K562 (cell line): ENCODE results near the gene ANKRD2. TPM values are rescaled to one million over a fixed set of nuclear protein-coding genes. Genes with fewer than 3 reads are reported as not detected.

Experiments used
- ATAC-seq: fragments of 200-7000 bp; cut with Tn5 transposase; 3 replicates; pipeline ENCODE4 v1.9.1; 2020; ENCODE audit warnings: moderate library complexity
- BruUV-seq: library from RNA; stranded (reverse); fragments of 400-500 nt; replicated peaks from 2 replicates; lab custom pipeline; 2021; lab: Mats Ljungman, UMichigan
- CTCF ChIA-PET: fragments of 300-600 bp; formaldehyde crosslinking; extraction: SDS; loops from one replicate; lab custom pipeline; 2021; ENCODE audit warnings: low intra/inter-chr PET ratio; lab: Yijun Ruan, JAX
- POLR2A ChIA-PET: fragments of 300-600, 350-650 bp; sonication (Branson Sonifier 250); formaldehyde crosslinking; extraction: SDS; loops from one replicate; lab custom pipeline; 2021; ENCODE audit warnings: antibody characterized with exemption, inconsistent platforms; lab: Yijun Ruan, JAX
- DNase-seq, 4 experiments: peaks; one replicate each; pipeline versions ENCODE4 v3.0.0 to v3.0.0-alpha.2; 2011 to 2018; ENCODE audit warnings: low spot score in 3 of 4, mixed read lengths in 3 of 4; ENCODE audit errors: extremely low read depth in 1 of 4
- FAIRE-seq: peaks from 2 replicates; lab custom pipeline; 2011; peaks lifted over from hg19 to GRCh38; lab: Jason Lieb, UNC
- H2AFZ ChIP-seq: 2 replicates; pipeline ENCODE4 v1.6.0; 2011; ENCODE audit warnings: low read depth, low read length, control low read depth, inconsistent platforms
- H3K27ac ChIP-seq: fragments of 200-600 bp; 3 replicates; pipeline ENCODE4 v1.8.0; 2011; ENCODE audit warnings: low read depth, mild to moderate bottlenecking, control low read depth, inconsistent platforms, low read length, moderate library complexity, mixed read lengths; ENCODE audit errors: extremely low read depth
- H3K27me3 ChIP-seq, 2 experiments: fragments of 300-600 bp in 1 of 2; 2 replicates in 1 of 2; 3 replicates in 1 of 2; pipeline versions ENCODE4 v1.6.0 to v1.8.0; 2011; ENCODE audit warnings: inconsistent platforms in 2 of 2, low read length in 2 of 2, mild to moderate bottlenecking in 1 of 2, mixed read lengths in 1 of 2, moderate library complexity in 1 of 2; ENCODE audit not compliant: control insufficient read depth in 2 of 2, insufficient read depth in 2 of 2
- H3K36me3 ChIP-seq: fragments of 300-600 bp; 3 replicates; pipeline ENCODE4 v1.8.0; 2011; ENCODE audit warnings: mild to moderate bottlenecking, low read length, inconsistent platforms; ENCODE audit not compliant: control insufficient read depth, insufficient read depth
- H3K4me1 ChIP-seq, 2 experiments: fragments of 200-600 bp in 1 of 2; replicated peaks in 1 of 2; 2 replicates in 1 of 2; 3 replicates in 1 of 2; pipeline versions ENCODE4 v1.5.1 to v1.8.0; 2011; ENCODE audit warnings: inconsistent platforms in 2 of 2, low read length in 2 of 2, mild to moderate bottlenecking in 1 of 2, mixed read lengths in 1 of 2, moderate library complexity in 1 of 2; ENCODE audit not compliant: control insufficient read depth in 2 of 2, insufficient read depth in 2 of 2
- H3K4me2 ChIP-seq: 2 replicates; pipeline ENCODE4 v1.6.1; 2011; ENCODE audit warnings: low read length, control low read depth, inconsistent platforms, mixed read lengths; ENCODE audit not compliant: insufficient read depth
- H3K4me3 ChIP-seq: fragments of 200-600 bp; sonication (generic), shearing (Covaris generic); 2 replicates; pipeline ENCODE4 v1.5.1; 2016; ENCODE audit warnings: control low read depth, inconsistent platforms
- H3K79me2 ChIP-seq: fragments of 200-600 bp; 3 replicates; pipeline ENCODE4 v1.8.0; 2011; ENCODE audit warnings: low read length, inconsistent platforms; ENCODE audit not compliant: control insufficient read depth, insufficient read depth
- H3K9ac ChIP-seq, 2 experiments: 2 replicates each; pipeline versions ENCODE4 v1.6.0 to v1.6.1; 2011; ENCODE audit warnings: low read depth in 2 of 2, low read length in 2 of 2, control low read depth in 1 of 2, inconsistent platforms in 1 of 2, mild to moderate bottlenecking in 1 of 2, mixed read lengths in 1 of 2; ENCODE audit not compliant: insufficient read depth in 1 of 2
- H3K9me1 ChIP-seq: one replicate; pipeline ENCODE4 v1.6.0; 2011; ENCODE audit warnings: inconsistent platforms, mild to moderate bottlenecking, low read length, moderate library complexity; ENCODE audit not compliant: control insufficient read depth, insufficient read depth
- H3K9me3 ChIP-seq: replicated peaks from 2 replicates; pipeline ENCODE4 v1.5.1; 2011; ENCODE audit warnings: low read depth, low read length, inconsistent platforms; ENCODE audit not compliant: control insufficient read depth, insufficient read depth
- H4K20me1 ChIP-seq: replicated peaks from 2 replicates; pipeline ENCODE4 v1.6.1; 2011; ENCODE audit warnings: low read length, inconsistent platforms, mixed read lengths; ENCODE audit not compliant: control insufficient read depth, insufficient read depth
- ARID1B ChIP-seq: fragments of 450-650 bp; IDR thresholded peaks from 2 replicates; pipeline ENCODE4 v1.6.1; 2016; ENCODE audit warnings: antibody characterized with exemption, mild to moderate bottlenecking, inconsistent platforms
- CBFA2T3 ChIP-seq: fragments of 450-650 bp; IDR thresholded peaks from 2 replicates; pipeline ENCODE4 v1.6.1; 2017
- MEIS2 ChIP-seq: fragments of 450-650 bp; IDR thresholded peaks from 2 replicates; pipeline ENCODE4 v1.6.1; 2014; ENCODE audit warnings: mild to moderate bottlenecking; ENCODE audit not compliant: partially characterized antibody
- NFIX ChIP-seq: fragments of 250-450 bp; sonication (Bioruptor Pico); IDR thresholded peaks from 2 replicates; pipeline ENCODE4 v1.4.0; 2020; ENCODE audit warnings: low read depth, mild to moderate bottlenecking, moderate library complexity
- PKNOX1 ChIP-seq: fragments of 450-650 bp; IDR thresholded peaks from 2 replicates; pipeline ENCODE4 v1.6.1; 2016
- SMARCA5 ChIP-seq: fragments of 450-650 bp; IDR thresholded peaks from 2 replicates; pipeline ENCODE4 v1.6.1; 2016
- SMARCC2 ChIP-seq: fragments of 450-650 bp; IDR thresholded peaks from 2 replicates; pipeline ENCODE4 v1.6.1; 2017; ENCODE audit warnings: antibody characterized with exemption, moderate library complexity, mild to moderate bottlenecking, low read depth
- SNIP1 ChIP-seq: fragments of 450-650 bp; IDR thresholded peaks from 2 replicates; pipeline ENCODE4 v1.7.1; 2017; ENCODE audit warnings: low read depth, mild to moderate bottlenecking
- TAL1 ChIP-seq: fragments of 450-650 bp; IDR thresholded peaks from 2 replicates; pipeline ENCODE4 v1.6.1; 2016; ENCODE audit warnings: mild to moderate bottlenecking
- ZNF436 ChIP-seq: fragments of 250-450, 450-650 bp; sonication (Bioruptor Pico); formaldehyde crosslinking; IDR thresholded peaks from 2 replicates; pipeline ENCODE4 v1.7.0; 2020; ENCODE audit warnings: mild to moderate bottlenecking
- WGBS: fragments of 100-300 bp; shearing (Covaris generic); methylation state at CpG from one replicate; pipeline ENCODE4 v1.1.6; 2016; ENCODE audit warnings: low coverage, mixed read lengths; ENCODE audit not compliant: insufficient coverage; ENCODE audit errors: missing lambda C conversion rate; 5-methylcytosine and 5-hydroxymethylcytosine counted together
- in situ Hi-C: fragments of 300-500 bp; cut with MboI; formaldehyde crosslinking; loops from 4 replicates; pipeline ENCODE4 v1.15.0; 2018; ENCODE audit warnings: inconsistent platforms, mixed read lengths
- intact Hi-C: fragments of 100-400 bp; cut with micrococcal nuclease; formaldehyde crosslinking; loops from 2 replicates; pipeline ENCODE4 v1.14.2; 2022
- polyA plus RNA-seq, 8 experiments: library from polyadenylated mRNA; depleted of rRNA in 4 of 8; stranded (reverse) in 5 of 8; unstranded in 3 of 8; fragments of >200 nt; fragmentation: Nextera tagmentation in 2 of 8; fragmentation: Illumina TruSeq in 1 of 8; extraction: Ambion mirVana in 2 of 8; extraction: Trizol in 1 of 8; gene quantifications; 2 replicates each; pipeline versions ENCODE4 v1.2.1 to v1.2.3, GENCODE V29; 2011 to 2014; ENCODE audit warnings: inconsistent platforms in 1 of 8, missing spikeins in 1 of 8
- total RNA-seq, 7 experiments: library from RNA; depleted of rRNA in 6 of 7; stranded (reverse); fragments of >200 nt in 6 of 7; fragmentation: Illumina TruSeq in 2 of 7; extraction: Trizol in 2 of 7; gene quantifications; 2 replicates each; pipeline versions ENCODE4 v1.2.1 to v1.2.3, GENCODE V29; 2011 to 2021; ENCODE audit warnings: low replicate concordance in 1 of 7

Gene ANKRD2
- total and polyA plus RNA-seq, 9 of the 15 experiments (the other 6 are each of a cell fraction or from before 2014, with no cell fraction given), result not detected

DNA sequence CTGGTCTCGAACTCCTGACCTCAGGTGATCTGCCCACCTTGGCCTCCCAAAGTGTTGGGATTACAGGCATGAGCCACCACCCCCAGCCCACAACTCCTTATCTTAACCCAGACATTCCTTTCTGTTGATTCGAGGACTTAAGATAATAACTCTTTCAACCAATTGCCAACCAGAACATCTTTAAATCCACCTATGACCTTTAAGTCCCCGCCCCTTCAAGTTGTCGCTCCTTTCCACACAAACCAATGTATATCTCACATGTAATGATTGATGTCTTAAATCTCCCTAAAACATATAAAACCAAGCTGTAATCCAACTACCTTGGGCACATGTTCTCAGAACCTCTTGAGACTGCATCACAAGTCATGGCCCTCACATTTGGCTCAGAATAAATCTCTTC is 7.8 kb upstream of the ANKRD2 start:
- H3K9me1 ChIP-seq, result no peaks in the 10 kb centered on the region
- ATAC-seq (no peak), DNase-seq (no peak), FAIRE-seq (no peak)
- no peak overlapping the region for H2AFZ ChIP-seq
- ChIA-PET POLR2A (no interaction called here), CTCF (no interaction called here)
- no peaks in the 10 kb centered on the region for H3K36me3 ChIP-seq
- H3K4me2 ChIP-seq, result no peak overlapping the region
- no peaks in the 10 kb centered on the region for H3K79me2 ChIP-seq
- no peaks in the 10 kb centered on the region for H4K20me1 ChIP-seq
- intact Hi-C loops (no loop called here), in situ Hi-C loops (no loop called here)
- WGBS, result 50% methylated on average over 4 of the region's 4 CpGs
- no peak overlapping the region for H3K9ac ChIP-seq
- no TSS peak for BruUV-seq
- H3K9me3 ChIP-seq, result no peaks in the 10 kb centered on the region
- H3K27me3 ChIP-seq, result no peaks in the 10 kb centered on the region
- peaks cover 0 to 3% of the 10 kb centered on the region in 2 experiments; a peak in 1 of 5 replicates for H3K4me1 ChIP-seq
- TF ChIP-seq TAL1 (peak; percentile 13; the same call in 1 of the 2 replicates), NFIX (CRISPR knock-in tag) (no peak), ZNF436 (CRISPR knock-in tag) (no peak), CBFA2T3 (peak; percentile 26; the same call in 1 of the 2 replicates), ARID1B (0 out of 2 replicates have a peak, but pooled peaks have one; percentile 20), SNIP1 (no peak), SMARCC2 (no peak), SMARCA5 (no peak), MEIS2 (peak; percentile 36), PKNOX1 (peak; percentile 86)
- no peak overlapping the region for H3K27ac ChIP-seq
- H3K4me3 ChIP-seq, result no peak overlapping the region
